Hepatocyte (in vitro differentiated cells): ENCODE data around the gene FAM200A. TPM values are rescaled to one million over a fixed set of nuclear protein-coding genes. Genes with fewer than 3 reads are reported as not detected.

Experiments used
- DNase-seq: peaks from one replicate; pipeline ENCODE4 v3.0.0-alpha.2; 2016; ENCODE audit warnings: low spot score
- H2AFZ ChIP-seq: fragments of 200-600 bp; sonication (generic); 2 replicates; pipeline ENCODE4 v1.6.0; 2016; ENCODE audit warnings: antibody characterized with exemption, mild to moderate bottlenecking
- H3K27ac ChIP-seq: fragments of 200-600 bp; sonication (generic); 2 replicates; pipeline ENCODE4 v1.5.1; 2016; ENCODE audit warnings: mild to moderate bottlenecking
- H3K27me3 ChIP-seq: fragments of 200-600 bp; sonication (generic); 2 replicates; pipeline ENCODE4 v1.6.1; 2016
- H3K36me3 ChIP-seq: fragments of 200-600 bp; sonication (generic); replicated peaks from 2 replicates; pipeline ENCODE4 v1.5.1; 2016; ENCODE audit warnings: low read depth; ENCODE audit not compliant: insufficient read depth
- H3K4me1 ChIP-seq: fragments of 200-600 bp; sonication (generic); 2 replicates; pipeline ENCODE4 v1.5.1; 2016; ENCODE audit warnings: mild to moderate bottlenecking, moderate library complexity; ENCODE audit not compliant: insufficient read depth
- H3K4me2 ChIP-seq: fragments of 200-600 bp; sonication (generic); 2 replicates; pipeline ENCODE4 v1.6.0; 2016
- H3K4me3 ChIP-seq: fragments of 200-600 bp; sonication (generic); 2 replicates; pipeline ENCODE4 v1.5.1; 2016; ENCODE audit warnings: mild to moderate bottlenecking
- H3K79me2 ChIP-seq: fragments of 200-600 bp; sonication (generic); 2 replicates; pipeline ENCODE4 v1.6.0; 2017; ENCODE audit warnings: mild to moderate bottlenecking
- H3K9me2 ChIP-seq: fragments of 200-600 bp; sonication (generic); replicated peaks from 2 replicates; pipeline ENCODE4 v1.6.0; 2017; ENCODE audit warnings: mild to moderate bottlenecking; ENCODE audit not compliant: insufficient read depth
- H3K9me3 ChIP-seq: fragments of 200-600 bp; sonication (generic); 2 replicates; pipeline ENCODE4 v1.5.1; 2016; ENCODE audit warnings: low read depth, mild to moderate bottlenecking
- H4K20me1 ChIP-seq: fragments of 200-600 bp; sonication (generic); 2 replicates; pipeline ENCODE4 v1.6.0; 2016; ENCODE audit warnings: mild to moderate bottlenecking; ENCODE audit not compliant: insufficient read depth, poor library complexity, severe bottlenecking
- EZH2 ChIP-seq: fragments of 200-600 bp; sonication (generic); IDR thresholded peaks from 2 replicates; pipeline ENCODE4 v1.6.1; 2016; ENCODE audit warnings: antibody characterized with exemption, mild to moderate bottlenecking, borderline replicate concordance
- EZH2phosphoT487 ChIP-seq: fragments of 200-600 bp; sonication (generic); IDR thresholded peaks from one replicate; pipeline ENCODE4 v1.6.1; 2018; ENCODE audit warnings: antibody characterized with exemption, mild to moderate bottlenecking, low read depth, moderate library complexity; ENCODE audit not compliant: unreplicated experiment, severe bottlenecking
- WGBS: methylation state at CpG from one replicate; pipeline ENCODE4 v1.1.6; 2016; ENCODE audit warnings: low lambda C conversion rate; ENCODE audit errors: missing lambda C conversion rate; 5-methylcytosine and 5-hydroxymethylcytosine counted together
- polyA plus RNA-seq: library from polyadenylated mRNA; unstranded; fragments of >200 nt; fragmentation: Nextera tagmentation; extraction: Ambion mirVana; gene quantifications from 2 replicates; pipeline ENCODE4 v1.2.1, GENCODE V29; 2016
- total RNA-seq: library from RNA; depleted of rRNA; stranded (reverse); fragments of >200 nt; gene quantifications from 2 replicates; pipeline ENCODE4 v1.2.3, GENCODE V29; 2014
- TF ChIP-seq, protein P1 (sequence below): fragments of 200-600 bp; sonication (generic); IDR thresholded peaks from 2 replicates; pipeline ENCODE4 v1.5.1; 2016; ENCODE audit warnings: antibody characterized with exemption, mild to moderate bottlenecking; ENCODE audit not compliant: poor library complexity

Gene FAM200A
- total and polyA plus RNA-seq, 2 experiments from 2014 or later, result 4.4 to 6.3 TPM

DNA sequence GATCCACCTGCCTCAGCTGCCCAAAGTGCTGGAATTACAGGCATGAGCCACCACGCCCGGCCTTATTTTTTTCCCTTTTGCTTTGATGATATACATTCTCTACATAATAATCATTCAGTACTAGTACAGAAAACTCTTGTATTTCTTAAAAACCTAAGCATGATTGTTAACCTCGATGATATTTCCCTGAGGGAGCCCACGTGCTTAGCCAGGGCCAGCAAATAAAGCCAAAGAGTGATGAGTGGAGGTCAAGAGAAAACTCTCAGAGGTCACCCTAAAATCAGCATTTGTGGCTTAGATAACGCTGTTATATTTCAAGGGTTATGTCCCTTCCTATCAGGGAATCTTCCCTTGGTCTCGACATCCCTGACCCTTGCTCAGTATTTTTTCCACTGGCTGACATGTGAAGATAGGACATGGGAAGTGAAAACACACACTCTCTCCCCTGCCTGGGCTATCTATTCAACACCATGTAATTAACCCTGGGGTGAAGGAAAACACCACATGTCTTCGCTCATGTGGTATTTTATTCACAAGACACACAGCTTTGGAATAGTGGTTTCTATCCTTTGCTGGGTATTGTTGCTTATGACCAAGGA, 12.6 kb downstream of the FAM200A start:
- no peak for DNase-seq
- H4K20me1 ChIP-seq, result no peaks in the 10 kb centered on the region
- no peak overlapping the region for H3K4me2 ChIP-seq
- TF ChIP-seq, protein P1, sequence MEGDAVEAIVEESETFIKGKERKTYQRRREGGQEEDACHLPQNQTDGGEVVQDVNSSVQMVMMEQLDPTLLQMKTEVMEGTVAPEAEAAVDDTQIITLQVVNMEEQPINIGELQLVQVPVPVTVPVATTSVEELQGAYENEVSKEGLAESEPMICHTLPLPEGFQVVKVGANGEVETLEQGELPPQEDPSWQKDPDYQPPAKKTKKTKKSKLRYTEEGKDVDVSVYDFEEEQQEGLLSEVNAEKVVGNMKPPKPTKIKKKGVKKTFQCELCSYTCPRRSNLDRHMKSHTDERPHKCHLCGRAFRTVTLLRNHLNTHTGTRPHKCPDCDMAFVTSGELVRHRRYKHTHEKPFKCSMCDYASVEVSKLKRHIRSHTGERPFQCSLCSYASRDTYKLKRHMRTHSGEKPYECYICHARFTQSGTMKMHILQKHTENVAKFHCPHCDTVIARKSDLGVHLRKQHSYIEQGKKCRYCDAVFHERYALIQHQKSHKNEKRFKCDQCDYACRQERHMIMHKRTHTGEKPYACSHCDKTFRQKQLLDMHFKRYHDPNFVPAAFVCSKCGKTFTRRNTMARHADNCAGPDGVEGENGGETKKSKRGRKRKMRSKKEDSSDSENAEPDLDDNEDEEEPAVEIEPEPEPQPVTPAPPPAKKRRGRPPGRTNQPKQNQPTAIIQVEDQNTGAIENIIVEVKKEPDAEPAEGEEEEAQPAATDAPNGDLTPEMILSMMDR, result no peak
- TF ChIP-seq EZH2phosphoT487, result no peak
- TF ChIP-seq EZH2, result no peak
- H3K9me2 ChIP-seq, result no peaks in the 10 kb centered on the region
- no peaks in the 10 kb centered on the region for H3K27me3 ChIP-seq
- H2AFZ ChIP-seq, result no peak overlapping the region
- WGBS, result 85% methylated on average over 7 of the region's 7 CpGs
- H3K79me2 ChIP-seq, result no peaks in the 10 kb centered on the region
- no peak overlapping the region for H3K27ac ChIP-seq
- H3K9me3 ChIP-seq, result no peaks in the 10 kb centered on the region
- no peaks in the 10 kb centered on the region for H3K36me3 ChIP-seq
- no peaks in the 10 kb centered on the region for H3K4me1 ChIP-seq
- no peak overlapping the region for H3K4me3 ChIP-seq

DNA sequence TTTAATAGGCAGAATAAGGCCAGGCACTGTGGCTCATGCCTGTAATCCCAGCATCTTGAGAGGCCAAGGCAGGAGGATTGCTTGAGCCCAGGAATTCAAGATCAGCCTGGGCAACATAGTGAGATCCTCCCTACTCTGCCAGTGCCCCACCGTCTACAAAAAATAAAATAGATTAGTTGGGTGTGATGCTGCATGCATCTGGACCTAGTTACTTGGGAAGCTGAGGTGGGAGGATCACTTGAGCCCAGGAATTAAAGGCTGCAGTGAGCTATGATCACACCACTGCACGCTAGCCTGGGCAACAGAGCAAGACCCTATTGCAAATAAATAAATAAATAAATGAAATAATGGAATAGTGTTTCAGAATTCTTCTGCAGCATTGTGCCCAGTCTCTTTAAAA, 16.2 kb downstream of the FAM200A start:
- H4K20me1 ChIP-seq, result no peaks in the 10 kb centered on the region
- whole genome bisulfite sequencing, result 94% methylated on average over 2 of the region's 2 CpGs
- no peak overlapping the region for H2AFZ ChIP-seq
- no peaks in the 10 kb centered on the region for H3K4me1 ChIP-seq
- no peak overlapping the region for H3K4me2 ChIP-seq
- H3K79me2 ChIP-seq, result no peaks in the 10 kb centered on the region
- no peak overlapping the region for H3K4me3 ChIP-seq
- H3K9me3 ChIP-seq, result peaks cover 23% of the 10 kb centered on the region
- TF ChIP-seq, protein P1, result no peak
- no peak for TF ChIP-seq EZH2
- no peak for TF ChIP-seq EZH2phosphoT487
- H3K36me3 ChIP-seq, result peaks cover 18% of the 10 kb centered on the region
- H3K27ac ChIP-seq, result no peak overlapping the region
- no peak for DNase-seq
- H3K27me3 ChIP-seq, result no peaks in the 10 kb centered on the region
- H3K9me2 ChIP-seq, result no peaks in the 10 kb centered on the region

DNA sequence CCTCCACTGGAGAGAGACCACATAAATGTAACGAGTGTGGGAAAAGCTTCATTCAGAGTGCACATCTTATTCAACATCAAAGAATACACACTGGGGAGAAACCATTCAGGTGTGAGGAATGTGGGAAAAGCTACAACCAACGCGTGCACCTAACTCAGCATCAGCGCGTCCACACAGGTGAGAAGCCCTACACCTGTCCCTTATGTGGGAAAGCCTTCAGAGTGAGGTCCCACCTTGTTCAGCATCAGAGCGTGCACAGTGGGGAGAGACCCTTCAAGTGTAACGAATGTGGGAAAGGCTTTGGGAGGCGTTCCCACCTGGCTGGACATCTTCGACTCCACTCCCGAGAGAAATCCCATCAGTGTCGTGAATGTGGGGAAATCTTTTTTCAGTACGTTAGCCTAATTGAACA, 20.6 kb downstream of the FAM200A start:
- WGBS, result 98% methylated on average over 12 of the region's 12 CpGs
- Histone ChIP-seq H3K27ac (no peak overlapping the region), H2AFZ (no peak overlapping the region), H3K9me3 (peaks cover 29% of the 10 kb centered on the region), H3K79me2 (no peaks in the 10 kb centered on the region), H3K4me1 (no peaks in the 10 kb centered on the region), H3K4me2 (no peak overlapping the region), H4K20me1 (no peaks in the 10 kb centered on the region), H3K36me3 (peaks cover 22% of the 10 kb centered on the region), H3K9me2 (no peaks in the 10 kb centered on the region), H3K4me3 (no peak overlapping the region), H3K27me3 (no peaks in the 10 kb centered on the region)
- TF ChIP-seq EZH2 (no peak), EZH2phosphoT487 (no peak)
- TF ChIP-seq, protein P1, result no peak
- DNase-seq, result no peak
